Activated gamma-delta T cell (primary cell): ENCODE measurements around the gene AGAP1.

ENCODE experiments used
- DNase-seq: peaks from one replicate; lab custom pipeline; 2025; lab: John Stamatoyannopoulos, UW

AGAP1 gene

DNA sequence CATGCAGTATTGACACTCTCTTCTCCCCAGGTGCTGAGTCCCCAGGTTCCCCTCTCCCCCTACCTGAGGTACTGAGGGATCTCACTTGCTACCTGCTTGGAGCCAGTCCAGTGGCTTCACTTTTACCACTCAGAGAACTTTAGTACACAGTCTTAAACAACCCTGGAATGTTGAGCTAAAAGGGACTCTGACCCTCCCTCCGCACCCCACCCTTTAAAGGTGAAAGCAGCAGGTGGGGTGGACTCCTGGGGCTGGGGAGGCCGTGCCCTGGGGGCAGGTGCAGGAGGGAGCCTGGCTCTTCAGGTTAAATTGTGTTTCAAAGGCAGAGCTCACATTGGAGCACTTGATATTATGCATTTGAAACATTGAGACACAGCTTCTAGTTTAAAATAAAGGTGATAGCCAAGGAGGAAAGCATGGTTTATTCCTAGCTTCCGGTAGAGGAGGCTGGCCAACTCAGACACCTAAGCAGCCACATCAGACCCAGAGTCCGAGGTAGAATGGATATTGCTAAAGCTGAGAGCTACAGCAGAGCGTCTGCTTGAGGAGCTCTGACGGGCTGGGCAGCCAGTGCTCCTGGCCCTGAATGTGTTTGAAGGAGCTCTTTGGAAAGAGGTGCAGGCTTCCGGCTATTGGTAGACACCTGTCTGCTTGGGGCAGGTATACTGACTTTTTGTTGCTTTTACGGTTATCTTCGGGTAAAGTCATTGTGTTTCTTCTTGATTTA, 196.4 kb downstream of the AGAP1 start:
- DNase-seq: no peak

DNA sequence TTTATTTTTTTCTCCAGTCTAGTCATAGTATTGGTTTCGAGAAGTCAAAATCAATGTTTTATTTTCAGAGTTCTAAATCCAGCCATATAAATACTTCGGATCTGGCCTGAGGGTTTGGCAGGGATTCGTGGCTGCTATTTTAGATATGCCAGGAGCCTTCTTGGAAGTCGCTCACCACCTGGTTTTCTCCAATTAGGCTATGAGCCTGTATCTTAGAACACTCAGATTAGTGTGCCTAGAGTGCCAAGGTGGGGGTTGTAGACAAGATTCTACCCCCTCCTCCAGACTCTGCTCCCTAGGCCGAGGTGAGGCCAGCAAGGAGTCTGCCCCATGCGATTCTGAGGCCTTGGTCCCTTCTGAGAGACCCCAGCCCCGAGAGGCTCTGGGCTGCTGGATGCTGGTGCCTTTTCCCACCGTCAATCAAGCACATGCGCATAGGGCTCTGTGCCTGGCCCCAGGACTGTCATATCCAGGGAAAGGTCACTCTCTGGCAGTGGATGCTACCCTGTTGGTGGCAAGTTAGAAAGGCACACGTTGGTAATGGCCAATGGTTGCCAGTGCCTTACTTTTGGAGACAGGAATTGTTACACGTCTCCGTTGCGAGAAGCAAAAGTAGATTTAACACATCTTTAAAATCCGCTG, 197.1 kb downstream of the AGAP1 start:
- no peak for DNase-seq

DNA sequence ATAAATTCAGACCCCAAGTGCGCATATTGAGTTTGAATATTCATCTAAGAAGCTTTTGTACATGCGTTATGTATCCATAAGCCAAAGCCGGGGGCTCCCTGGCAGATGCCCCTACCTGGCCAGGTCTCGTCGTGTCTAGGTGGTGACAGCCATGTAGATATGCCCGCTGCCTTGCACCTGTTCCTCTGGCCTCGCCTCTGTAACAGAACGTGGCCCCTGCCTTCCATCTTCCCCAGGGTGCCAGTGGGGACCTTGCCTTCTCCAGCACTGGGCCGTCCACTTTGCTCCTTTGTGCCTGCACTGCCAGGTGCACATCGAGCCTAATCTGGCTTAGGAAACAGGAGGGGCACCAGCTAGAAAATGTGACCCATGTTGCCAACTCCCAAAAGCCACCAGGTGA, 198.2 kb downstream of the AGAP1 start:
- DNase-seq: no peak

DNA sequence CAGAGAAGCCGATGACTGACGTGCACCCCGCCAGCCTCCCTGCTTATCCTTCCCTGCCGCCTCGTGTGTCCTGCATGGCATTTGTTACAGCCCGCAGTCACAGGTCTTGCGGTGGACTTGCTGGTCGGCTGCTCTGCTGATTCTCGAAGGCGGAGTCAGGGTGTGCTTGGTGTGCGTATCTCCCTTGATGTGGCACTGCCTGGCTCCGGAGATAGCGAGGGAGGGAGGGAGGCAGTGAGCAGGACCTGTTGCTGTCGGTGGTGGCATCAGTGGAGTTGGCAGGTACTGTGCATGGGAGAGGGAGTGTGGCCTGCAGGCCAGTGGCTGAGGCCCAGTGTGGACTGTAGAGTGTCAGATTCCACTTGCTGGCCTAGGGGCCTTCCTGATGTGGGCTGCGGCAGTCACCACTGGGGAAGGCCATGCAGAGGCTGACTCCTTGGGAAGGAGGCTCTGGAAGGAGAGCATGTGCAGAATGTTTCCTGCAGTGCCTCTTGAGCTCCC, 198.9 kb downstream of the AGAP1 start:
- DNase-seq: no peak

DNA sequence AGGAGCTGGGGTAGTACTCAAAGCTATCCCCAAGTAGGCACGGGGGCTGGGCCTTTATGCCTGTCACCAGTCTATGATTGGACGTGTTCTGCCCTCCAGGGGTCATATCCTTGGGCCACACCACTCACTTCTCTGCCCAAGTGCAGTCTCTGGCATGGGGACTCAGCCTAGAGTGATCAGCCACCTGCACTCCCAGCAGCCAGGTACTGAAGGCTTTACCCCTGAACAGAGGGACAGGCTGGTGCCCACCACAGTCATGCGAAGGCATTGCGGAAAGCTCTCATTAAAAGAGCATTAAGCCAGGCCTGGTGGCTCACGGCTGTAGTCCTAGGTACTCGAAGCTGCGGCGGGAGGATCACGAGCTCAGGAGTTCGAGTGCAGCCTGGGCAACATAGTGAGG, 199.4 kb downstream of the AGAP1 start:
- no peak for DNase-seq

DNA sequence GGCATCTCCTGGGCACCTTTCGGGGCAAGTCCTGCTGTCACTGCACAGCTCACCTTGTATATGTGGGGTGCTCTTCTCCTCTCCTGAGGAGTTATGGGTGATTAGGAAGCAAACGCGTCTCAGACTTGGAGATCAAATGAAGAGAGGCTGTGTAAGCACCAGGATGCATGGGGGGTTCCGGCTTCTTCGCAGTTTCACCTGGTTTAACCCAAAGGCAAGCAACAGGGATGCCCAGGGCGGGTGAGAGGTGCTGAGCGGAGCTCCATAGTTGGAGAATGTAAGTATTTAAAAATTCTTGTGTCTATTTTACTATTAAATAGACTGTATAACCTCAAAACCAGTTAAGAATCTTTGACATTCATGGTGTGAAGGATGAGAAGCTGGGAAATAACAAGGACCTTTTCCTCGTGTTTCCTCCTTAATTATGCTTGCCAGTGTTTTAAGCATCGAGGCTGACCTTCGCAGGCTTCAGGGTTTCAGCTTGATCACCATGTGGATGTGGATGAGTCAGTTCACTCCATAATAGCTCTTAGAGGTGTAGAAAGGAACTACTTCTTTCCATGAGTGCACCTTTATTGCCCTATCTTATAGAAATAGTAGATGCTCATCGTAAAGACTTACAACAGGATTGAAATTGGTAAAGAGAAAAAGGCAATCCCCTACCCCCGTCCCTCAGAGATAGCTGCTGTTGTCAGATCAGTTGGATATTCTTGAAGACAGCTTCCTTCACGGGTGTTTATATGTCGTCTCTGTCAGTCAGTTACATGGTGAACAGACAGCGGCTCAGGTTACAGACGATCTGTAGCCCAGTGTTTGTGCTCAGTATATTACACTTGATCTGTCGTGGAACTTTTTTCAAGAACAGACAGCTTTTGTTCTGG, 201.1 kb downstream of the AGAP1 start:
- DNase-seq: no peak

DNA sequence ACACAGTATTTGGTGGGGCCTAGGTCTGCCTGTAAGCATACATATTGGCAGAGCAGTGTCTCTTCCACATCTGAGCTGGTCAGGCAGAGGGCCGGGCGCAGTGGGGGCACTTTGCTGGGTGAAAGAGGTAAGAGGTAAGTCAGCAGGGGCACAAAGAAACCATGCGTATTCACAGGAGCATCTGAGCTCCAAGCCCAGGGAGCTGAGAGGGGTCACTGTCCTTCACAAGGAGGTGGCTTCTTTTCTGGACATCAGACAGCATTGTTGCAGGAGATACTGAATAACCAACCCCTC, 201.7 kb downstream of the AGAP1 start:
- DNase-seq: no peak

DNA sequence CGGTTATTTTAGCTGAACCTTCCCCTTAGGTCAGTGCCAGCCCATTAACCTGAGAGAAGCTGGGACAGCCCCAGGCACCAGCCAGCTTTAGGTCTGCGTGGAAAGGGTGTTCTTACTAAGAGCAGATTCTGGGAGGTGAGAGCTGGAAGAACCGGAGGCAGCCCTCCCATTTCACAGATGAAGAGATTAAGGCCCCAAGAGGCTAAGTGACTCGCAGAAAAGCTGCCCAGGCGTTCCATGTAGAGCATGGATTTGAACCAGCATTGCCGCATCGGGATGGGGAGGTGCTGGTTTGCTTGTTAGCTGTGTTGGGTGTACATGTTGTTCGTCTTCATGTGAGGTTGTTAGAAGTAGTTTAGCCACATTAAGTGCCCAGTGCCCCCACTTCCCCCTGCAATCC, 203.2 kb downstream of the AGAP1 start:
- no peak for DNase-seq

DNA sequence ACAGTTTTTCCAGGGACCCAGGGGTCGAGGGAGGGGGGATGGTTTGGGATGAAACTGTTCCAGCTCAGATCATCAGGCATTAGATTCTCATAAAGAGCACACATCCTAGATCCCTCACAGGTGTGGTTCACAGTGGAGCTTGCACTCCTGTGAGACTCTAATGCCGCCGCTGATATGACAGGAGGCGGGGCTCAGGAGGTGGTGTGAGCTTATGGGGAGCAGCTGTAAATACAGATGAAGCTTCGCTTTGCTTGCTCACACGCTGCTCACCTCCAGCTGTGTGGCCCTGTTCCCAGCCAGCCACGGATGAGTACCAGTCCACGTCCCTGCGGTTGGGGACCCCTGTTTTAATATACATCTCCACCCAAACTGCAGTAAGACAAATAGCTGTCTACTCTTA, 204.2 kb downstream of the AGAP1 start:
- DNase-seq: no peak

DNA sequence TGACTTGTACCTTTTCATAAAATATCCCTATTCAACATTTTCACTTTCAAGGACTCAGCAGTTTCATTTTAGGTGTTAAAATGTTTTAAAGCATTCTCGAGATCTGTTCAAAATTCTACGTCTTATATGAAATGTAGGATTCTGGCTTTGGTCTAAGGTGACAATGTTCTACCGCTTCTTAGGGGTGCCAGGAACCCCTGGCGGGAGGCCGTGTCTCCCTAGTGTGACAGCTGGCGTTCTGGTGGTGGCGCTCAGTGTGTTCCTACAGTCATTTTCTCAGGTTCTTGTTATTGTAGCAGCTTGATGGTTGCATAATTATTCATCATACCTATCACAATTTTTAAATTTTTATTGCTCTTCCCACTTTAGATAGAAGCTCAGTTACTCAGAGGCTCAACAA, 204.6 kb downstream of the AGAP1 start:
- DNase-seq: no peak

DNA sequence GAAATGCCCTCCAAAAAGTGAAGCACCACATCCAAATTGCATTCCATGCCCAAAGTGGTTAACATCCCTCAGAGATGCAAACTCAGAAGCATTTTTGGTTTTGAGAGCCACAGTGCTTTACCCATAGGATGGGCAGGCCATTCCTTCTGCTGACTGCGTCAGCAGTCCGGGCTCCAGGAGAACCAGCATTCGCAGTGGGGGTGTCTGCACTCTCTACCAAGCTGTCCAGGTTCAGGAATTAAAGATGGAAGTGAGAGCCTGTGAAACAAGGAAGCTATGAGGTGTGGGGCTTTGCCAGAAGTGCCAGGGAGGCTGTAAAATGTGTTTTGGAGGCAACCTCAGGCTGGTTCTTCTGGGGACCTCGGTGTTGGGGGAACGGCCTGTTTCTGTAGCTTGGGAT, 205.7 kb downstream of the AGAP1 start:
- DNase-seq: no peak

DNA sequence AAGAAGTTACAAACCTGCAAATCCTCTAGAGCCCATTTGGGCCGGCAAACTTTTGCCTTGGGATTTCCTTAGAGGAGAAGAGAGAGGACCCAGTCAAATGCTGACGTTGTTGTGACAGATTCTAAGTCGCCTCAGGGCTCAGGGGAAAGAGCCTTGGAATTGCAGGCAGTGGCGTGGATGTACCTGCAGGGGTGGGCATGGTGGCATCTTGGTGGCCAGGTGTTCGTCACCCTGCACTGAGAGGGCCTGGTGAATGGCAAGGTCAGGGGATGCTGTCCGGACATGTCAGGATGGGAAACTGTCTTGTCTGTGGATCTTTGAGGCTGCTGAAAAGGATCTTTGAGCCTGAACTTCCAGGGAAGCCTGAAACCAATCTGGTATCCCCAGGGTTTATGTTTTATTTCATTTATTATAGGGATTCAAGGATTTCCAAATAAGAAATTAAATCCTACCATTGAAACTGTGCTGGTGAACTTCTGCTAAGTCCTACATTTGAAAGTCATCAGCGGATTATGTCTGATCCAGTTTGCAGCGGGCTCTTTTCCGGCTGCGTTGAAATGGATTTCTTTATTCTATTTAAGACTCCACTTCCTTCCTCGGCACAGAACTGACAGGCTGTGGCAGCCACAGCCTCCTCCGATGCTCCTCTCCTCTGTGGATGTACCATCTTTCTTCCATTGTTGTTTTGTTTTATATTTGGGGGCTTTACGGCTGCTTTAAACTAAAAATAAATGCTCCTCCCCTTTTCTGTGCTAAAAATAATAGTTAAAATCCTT, 207.6 kb downstream of the AGAP1 start:
- DNase-seq: no peak

DNA sequence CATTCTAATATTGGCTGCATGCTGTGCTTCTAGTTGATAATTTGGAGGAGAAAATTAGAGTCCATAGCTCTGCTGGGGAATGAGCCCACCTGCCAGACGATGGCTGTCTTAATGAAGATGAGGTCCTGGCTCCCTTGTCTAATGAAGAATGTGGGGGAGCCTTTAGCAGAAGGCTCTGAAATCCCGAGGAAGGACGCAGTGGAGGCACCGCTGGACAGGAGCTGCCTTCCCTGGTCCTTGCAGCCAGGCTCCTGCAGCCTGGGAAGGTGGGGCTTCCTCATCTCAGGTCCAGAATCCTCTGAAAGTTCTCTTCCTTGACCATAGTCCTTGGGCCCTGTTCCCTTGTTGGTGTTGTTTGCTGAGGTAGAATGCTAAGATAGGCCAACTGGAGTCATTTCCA, 208.3 kb downstream of the AGAP1 start:
- DNase-seq: no peak

DNA sequence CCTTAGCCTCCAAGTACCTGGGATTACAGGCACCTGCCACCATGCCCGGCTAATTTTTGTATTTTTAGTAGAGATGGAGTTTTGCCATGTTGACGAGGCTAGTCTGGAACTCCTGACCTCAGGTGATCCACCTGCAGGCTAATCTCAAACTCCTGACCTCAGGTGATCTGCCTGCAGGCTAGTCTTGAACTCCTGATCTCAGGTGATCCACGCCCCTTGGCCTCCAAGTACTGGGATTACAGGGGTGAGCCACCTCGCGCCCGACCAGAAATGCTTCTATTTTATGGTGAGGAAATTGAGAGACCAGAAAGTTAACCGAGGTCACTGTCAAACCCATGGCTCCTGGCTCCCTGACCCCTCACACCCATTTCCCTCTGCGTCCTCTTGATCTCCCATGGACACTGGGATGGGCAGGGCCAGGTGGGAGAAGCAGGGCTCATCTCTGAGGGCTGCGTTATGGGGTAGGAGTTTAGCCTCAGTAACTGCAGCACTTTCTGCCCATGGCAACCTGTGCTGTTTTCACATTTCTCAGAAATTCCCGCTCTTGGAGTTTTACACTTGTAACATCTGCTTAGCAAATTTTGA, 210.0 kb downstream of the AGAP1 start:
- DNase-seq: no peak

DNA sequence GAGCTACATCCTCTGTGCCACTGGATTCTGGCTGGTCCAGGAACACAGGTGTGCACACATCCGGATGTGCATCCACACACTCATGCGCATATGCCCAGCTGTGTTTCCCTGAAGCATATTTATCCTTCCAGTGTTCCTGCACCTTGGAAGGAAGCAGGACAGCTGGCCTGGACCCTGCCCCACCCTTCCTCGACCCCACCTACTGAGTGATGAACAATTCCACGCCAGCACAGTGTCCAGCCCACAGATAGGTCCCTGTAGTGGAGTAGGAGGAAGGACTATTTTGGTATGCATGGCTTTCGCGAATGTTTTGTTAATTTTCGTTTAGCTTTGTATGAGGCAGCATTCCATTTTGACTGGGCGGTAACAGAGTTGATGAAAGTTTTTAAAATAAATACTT, 211.5 kb downstream of the AGAP1 start:
- DNase-seq: no peak

DNA sequence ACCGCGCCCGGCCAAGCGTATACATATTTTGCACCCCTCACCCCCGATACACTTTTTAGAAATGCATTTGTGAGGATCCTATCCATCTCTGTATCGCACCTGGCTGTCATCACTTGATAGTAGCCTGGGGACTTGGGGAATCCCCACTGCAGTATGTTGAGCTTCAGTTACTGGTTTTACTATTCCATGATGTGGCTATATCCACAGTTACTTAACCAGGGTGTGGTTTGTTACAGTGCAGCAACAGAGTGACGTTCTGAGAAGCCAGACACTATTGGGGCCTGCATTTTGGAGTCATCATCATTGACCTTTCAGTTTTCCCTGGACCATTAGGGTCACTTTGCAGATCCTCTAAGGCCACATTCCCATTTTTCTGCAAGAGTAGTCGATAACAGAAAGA, 212.7 kb downstream of the AGAP1 start:
- DNase-seq: no peak

DNA sequence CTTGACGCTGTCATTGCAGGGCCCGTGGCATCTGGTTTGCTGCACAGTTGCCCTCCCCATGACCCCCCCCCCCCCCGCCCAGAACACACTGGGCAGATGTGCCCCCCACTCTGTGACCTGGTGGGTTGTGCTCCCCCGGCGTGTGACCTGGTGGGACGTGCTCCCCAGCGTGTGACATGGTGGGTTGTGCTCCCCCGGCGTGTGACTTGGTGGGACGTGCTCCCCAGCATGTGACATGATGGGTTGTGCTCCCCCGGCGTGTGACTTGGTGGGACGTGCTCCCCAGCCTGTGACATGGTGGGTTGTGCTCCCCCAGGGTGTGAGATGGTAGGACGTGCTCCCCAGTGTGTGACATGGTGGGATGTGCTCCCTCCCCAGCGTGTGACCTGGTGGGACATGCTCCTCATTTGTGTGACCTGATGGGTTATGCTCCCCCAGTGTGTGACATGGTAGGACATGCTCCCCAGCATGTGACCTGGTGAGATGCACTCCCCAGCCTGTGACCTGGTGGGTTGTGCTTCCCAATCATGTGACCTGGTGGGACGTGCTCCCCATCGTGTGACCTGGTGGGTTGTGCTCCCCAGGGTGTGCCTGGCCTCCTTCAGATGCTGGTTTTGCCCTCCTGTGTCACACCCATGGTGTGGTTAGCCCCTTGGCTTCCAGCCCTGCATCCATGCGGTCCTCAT, 213.7 kb downstream of the AGAP1 start:
- no peak for DNase-seq

DNA sequence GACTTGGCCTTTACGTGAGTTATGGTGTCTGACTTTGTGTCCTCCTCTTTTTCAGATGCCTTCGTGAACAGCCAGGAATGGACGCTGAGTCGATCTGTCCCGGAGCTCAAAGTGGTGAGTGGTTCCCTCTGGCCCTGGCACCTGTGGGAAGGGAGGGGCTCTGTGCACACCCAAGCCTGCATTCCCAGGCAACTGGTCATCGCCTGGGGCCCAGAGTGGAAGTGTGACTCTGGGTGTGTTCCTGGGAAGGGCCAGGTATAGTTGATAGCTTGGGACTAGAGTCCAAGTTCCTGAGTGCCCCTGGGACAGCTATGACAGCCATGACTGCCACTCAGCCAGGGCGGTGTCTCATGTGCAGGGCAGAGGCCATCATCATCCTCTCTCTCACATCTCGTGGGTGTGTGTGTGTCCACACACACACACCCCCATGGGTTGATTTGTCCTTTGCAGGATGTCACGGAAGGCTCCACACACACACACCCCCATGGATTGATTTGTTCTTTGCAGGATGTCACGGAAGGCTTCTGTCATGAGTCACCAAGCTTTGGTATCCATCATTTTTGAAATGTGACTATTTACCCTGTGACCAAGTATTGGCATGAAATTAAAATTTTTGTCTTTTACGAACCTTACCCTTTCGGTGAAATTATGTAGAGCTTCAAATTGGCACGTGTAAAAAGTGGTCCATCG, 215.4 kb downstream of the AGAP1 start:
- DNase-seq: no peak

DNA sequence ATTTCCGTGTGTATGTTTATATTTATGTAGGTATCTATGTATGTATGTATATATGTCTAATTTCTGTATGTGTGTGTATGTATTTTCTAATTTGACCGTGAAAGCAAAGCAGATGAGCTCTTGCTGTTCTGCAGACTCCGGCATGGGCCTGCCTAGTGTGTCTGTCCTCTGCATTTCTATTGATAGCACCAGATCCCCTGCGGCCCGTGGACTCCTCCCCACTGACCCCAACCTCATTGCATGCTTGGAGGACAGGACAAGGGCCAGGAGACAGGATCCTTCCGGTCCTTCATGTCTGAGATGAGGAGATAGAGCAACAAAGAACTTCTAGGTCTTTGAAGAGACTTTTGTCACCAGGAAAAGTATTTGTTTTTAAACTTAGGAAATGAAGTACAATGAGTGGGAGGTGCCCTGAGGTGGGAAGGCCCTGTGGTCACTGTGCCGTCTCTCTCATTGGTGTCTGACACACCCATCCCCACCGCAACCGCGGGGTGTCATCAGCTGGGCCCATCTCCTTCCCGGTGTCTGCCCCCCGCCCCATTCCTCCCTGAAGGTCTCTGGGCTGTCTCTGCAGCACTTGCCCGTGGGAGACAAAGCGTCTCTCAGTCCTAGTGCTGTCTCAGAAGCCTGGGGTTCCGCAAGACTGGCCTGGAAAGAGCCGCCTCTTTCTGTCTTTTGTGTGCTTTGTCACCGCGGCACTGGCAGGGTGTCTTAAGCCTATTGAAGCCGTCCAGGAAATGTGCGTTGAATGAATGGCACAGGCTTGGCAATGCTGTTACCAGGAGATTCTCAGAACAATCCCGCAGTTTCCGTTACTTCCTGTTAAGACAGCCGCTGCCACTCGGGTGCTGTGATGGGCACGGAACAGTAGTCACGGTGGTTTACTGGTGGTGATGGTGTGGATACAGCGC, 216.4 kb downstream of the AGAP1 start:
- no peak for DNase-seq

DNA sequence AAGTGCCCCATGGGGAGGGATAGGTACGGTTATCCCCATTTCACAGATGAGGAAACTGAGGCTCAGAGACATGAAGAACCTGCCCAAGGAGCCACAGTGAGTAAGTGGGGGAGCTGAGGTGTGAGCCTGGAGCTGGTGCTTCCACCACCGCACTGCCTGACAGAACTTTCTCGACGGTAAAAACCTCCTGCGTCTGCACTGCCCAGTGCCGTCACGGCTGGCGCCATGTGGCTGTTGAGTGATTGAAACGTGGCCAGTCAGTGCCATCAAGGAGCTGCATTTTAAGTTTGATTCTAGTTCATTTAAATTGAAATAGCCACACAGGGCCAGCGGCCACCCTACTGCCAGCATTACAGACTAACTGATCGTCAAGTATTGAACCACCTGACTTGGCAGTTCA, 217.1 kb downstream of the AGAP1 start:
- DNase-seq: no peak
